Colonic mucosa (tissue), 4 donors: ENCODE data around the gene CLN3. TPM values are rescaled to one million over a fixed set of nuclear protein-coding genes. Genes with fewer than 3 reads are reported as not detected.
"Not testable (repeated sequence)": the region's sequence is repeated elsewhere in the genome, so short reads cannot be mapped to it uniquely, and the experiment has no call there.

Experiments used
- DNase-seq: peaks from one replicate; pipeline ENCODE4 v3.0.0-alpha.2; 2020
- H3K27ac ChIP-seq: fragments of 200-600 bp; one replicate; pipeline ENCODE4 v1.8.0; 2021
- H3K27me3 ChIP-seq: fragments of 200-600 bp; one replicate; pipeline ENCODE4 v1.8.0; 2021
- H3K36me3 ChIP-seq: fragments of 200-600 bp; one replicate; pipeline ENCODE4 v1.8.0; 2021
- H3K4me1 ChIP-seq: fragments of 200-600 bp; one replicate; pipeline ENCODE4 v1.8.0; 2021; ENCODE audit warnings: mild to moderate bottlenecking
- H3K4me3 ChIP-seq: fragments of 200-600 bp; one replicate; pipeline ENCODE4 v1.8.0; 2021
- H3K9ac ChIP-seq, 2 donors: one replicate each; pipeline ENCODE4 v1.7.0; 2013; ENCODE audit warnings: control low read depth in 2 of 2, low read depth in 2 of 2, low read length in 2 of 2
- H3K9me3 ChIP-seq: fragments of 200-600 bp; one replicate; pipeline ENCODE4 v1.8.0; 2021
- intact Hi-C: fragments of 100-400 bp; cut with DNase I; formaldehyde crosslinking; loops from one replicate; pipeline ENCODE4 v1.14.1; 2022
- total RNA-seq, 2 donors: library from RNA; stranded (reverse); fragmentation: NEBNext Ultra II Directional in 1 of 2; extraction: Animal tissue kit (Norgen Biotek cat#: 25700) in 1 of 2; gene quantifications; one replicate each; pipeline ENCODE4 v1.2.1, GENCODE V29; 2021
- donor health status: healthy.
- donor health status: DM: no; HTN: no; CAD: no.
- donor health status: DM: no; HTN: no; CAD: no.

Gene CLN3
- total RNA-seq, 2 donors from 2014 or later = 101 to 123 TPM

DNA sequence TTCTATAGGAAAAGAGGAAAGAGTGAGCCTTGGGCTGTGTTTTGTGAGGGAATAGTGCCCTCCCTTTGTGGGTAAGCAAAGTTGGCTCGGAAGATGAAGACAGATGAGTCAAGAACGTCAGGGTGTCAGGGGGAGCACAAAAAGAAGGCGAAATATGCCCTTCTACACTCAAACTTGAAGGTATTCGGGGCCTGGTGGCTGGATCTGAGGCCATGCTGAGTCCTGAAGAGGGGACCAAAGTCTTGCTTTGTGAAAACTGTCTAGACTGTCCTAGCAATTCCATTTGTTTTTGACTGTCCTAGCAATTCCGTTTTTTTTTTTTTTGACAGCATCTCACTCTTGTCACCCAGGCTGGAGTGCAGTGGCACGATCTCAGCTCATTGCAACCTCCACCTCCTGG is 53.0 kb downstream of the CLN3 start:
- H3K9ac ChIP-seq, H3K4me3 ChIP-seq, H3K36me3 ChIP-seq, DNase-seq, intact Hi-C loops, H3K9me3 ChIP-seq, H3K27me3 ChIP-seq, H3K27ac ChIP-seq, H3K4me1 ChIP-seq: not testable (repeated sequence)

DNA sequence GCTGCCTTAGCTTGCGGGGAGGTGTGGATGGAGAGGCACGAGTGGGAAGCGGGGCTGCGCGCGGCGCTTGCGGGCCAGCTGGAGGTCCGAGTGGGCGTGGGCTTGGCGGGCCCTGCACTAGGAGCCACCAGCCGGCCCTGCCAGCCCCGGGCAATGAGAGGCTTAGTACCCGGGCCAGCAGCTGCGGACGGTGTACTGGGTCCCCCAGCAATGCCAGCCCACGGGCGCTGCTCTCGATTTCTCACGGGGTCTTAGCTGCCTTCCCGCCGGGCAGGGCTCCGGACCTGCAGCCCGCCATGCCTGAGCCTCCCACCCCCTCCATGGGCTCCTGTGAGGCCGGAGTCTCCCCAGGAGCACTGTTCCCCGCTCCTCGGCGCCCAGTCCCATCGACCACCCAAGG is 56.5 kb downstream of the CLN3 start:
- H3K36me3 ChIP-seq, DNase-seq, H3K27ac ChIP-seq, intact Hi-C loops, H3K9ac ChIP-seq, H3K9me3 ChIP-seq, H3K4me3 ChIP-seq, H3K27me3 ChIP-seq, H3K4me1 ChIP-seq: not testable (repeated sequence)

Other genes starting within 250 kb of the CLN3 start
- 1 to 10 TPM; 1.0 to 1.4 TPM for gene SBK1, start 199.5 kb downstream of the CLN3 start, total RNA-seq
- gene NPIPB6, start 128.6 kb downstream of the CLN3 start, total RNA-seq = 1 to 10 TPM in 1 of 2 donors, under 1 TPM in 1; 0.42 to 1.2 TPM
- gene EIF3CL, start 88.2 kb downstream of the CLN3 start, total RNA-seq = 10 to 100 TPM in 1 of 2 donors, not detected in 1; 69.3 TPM
- gene NPIPB7, start 19.7 kb downstream of the CLN3 start, total RNA-seq = under 1 TPM in 1 of 2 donors, not detected in 1; 0.40 TPM
- 10 to 100 TPM; 60.8 to 87.4 TPM for gene APOBR, start 2.6 kb upstream of the CLN3 start, total RNA-seq
- not detected for gene IL27, start 14.8 kb upstream of the CLN3 start, total RNA-seq
- 100 to 1,000 TPM in 1 of 2 donors, 10 to 100 TPM in 1; 87.0 to 128 TPM for gene NUPR1, start 46.9 kb upstream of the CLN3 start, total RNA-seq
- gene SGF29, start 61.8 kb upstream of the CLN3 start, total RNA-seq = 10 to 100 TPM; 17.4 to 19.3 TPM
- 10 to 100 TPM in 1 of 2 donors, 1 to 10 TPM in 1; 7.6 to 12.6 TPM for gene SULT1A2, start 105.0 kb upstream of the CLN3 start, total RNA-seq
- 100 to 1,000 TPM in 1 of 2 donors, 10 to 100 TPM in 1; 61.7 to 150 TPM for gene SULT1A1, start 118.0 kb upstream of the CLN3 start, total RNA-seq
- gene NPIPB8, start 146.0 kb upstream of the CLN3 start, total RNA-seq = 1 to 10 TPM in 1 of 2 donors, under 1 TPM in 1; 0.74 to 3.6 TPM
- 100 to 1,000 TPM; 570 to 571 TPM for gene EIF3C, start 219.4 kb upstream of the CLN3 start, total RNA-seq